ENCODE results near the gene PFN3. TPM values are rescaled to one million over a fixed set of nuclear protein-coding genes. Genes with fewer than 3 reads are reported as not detected.
A peak's percentile ranks its signal among the peaks of the same experiment; 100 is the strongest.

Gene PFN3
- total RNA-seq, 1 donor = not detected

DNA sequence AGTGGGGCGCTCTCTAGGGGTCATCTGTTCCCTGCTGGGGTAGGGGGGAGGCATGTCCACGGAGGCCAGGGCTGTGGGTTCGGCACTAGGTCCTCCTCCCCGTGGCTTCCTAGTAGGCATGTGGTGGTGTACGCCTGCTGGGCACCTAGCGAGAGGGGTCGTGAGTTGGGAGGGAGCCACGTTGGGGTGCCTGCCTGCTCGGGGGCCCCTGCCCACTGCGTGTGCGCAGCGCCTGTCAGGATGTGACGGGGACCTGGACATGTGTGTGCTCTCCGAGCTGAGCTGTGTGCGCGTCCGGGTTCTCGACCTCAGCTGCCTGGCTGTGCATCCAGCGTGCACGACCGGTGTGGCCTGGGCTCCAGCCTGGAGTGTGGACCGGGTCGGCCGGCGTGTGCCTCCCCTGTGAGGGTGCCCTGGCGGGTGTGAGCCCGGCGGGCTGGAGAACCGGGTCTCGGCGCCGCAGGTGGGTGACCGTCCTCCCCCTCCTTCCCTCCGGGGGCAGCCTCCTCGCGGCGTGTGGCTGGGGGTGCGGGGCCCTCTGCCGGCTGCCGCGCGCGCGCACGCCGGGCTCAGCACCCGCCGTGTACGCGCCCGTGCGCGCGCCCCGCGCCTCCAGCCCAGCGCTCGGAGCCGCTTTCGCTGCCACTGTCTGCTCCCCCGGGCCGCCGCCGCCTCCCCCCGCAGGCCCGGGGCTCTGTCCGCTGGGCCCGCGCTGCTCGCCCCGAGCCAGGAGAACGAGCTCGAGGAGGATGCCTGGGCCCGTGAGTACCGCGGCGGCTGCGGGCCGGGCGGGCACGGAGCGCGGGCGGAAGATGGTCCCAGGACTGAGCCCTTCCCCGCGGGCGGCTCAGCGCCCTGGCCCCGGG, 46.0 kb upstream of the PFN3 start, which contains the start of gene PRR7:
Gene PRR7, plus strand, starts transcription at position 615 of the 866 bp plus-strand sequence. CDS start 8,254 bp downstream, outside the sequence.
- TF ChIP-seq, protein P1, sequence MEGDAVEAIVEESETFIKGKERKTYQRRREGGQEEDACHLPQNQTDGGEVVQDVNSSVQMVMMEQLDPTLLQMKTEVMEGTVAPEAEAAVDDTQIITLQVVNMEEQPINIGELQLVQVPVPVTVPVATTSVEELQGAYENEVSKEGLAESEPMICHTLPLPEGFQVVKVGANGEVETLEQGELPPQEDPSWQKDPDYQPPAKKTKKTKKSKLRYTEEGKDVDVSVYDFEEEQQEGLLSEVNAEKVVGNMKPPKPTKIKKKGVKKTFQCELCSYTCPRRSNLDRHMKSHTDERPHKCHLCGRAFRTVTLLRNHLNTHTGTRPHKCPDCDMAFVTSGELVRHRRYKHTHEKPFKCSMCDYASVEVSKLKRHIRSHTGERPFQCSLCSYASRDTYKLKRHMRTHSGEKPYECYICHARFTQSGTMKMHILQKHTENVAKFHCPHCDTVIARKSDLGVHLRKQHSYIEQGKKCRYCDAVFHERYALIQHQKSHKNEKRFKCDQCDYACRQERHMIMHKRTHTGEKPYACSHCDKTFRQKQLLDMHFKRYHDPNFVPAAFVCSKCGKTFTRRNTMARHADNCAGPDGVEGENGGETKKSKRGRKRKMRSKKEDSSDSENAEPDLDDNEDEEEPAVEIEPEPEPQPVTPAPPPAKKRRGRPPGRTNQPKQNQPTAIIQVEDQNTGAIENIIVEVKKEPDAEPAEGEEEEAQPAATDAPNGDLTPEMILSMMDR (IDR thresholded peaks at IDR 0.05; ENCODE audit: insufficient read depth, low read depth, low read length) = no peak
- H3K4me3 ChIP-seq (ENCODE audit: low read depth, low read length) = peak within 1 kb of the TSS; percentile 72
- DNase-seq (ENCODE audit: low read depth) = peak; percentile 52

DNA sequence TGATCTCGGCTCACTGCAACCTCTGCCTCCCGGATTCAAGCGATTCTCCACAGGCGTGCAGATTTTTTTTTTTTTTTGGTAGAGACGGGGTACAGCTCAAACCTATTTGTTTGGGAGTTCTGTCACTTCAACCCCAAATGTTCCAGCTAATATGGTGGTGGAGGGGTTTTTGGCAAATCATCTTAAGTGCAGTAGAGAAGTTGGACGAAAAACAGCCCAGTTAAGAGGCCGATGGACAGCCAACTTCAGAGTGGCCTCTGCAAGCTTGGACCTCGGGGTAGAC, 45.4 kb upstream of the PFN3 start:
- no peak for DNase-seq (ENCODE audit: low read depth)
- H3K4me3 ChIP-seq (ENCODE audit: low read depth, low read length) = peak overlapping the region; percentile 72
- TF ChIP-seq, protein P1 (IDR thresholded peaks at IDR 0.05; ENCODE audit: insufficient read depth, low read depth, low read length) = no peak

GRCh38 chr5:177445052-177445916, 44.8 kb upstream of the PFN3 start:
- TF ChIP-seq, protein P1 (IDR thresholded peaks at IDR 0.05; ENCODE audit: insufficient read depth, low read depth, low read length) = no peak
- no peak for DNase-seq (ENCODE audit: low read depth)
- no peak overlapping the region for H3K4me3 ChIP-seq (ENCODE audit: low read depth, low read length)

DNA sequence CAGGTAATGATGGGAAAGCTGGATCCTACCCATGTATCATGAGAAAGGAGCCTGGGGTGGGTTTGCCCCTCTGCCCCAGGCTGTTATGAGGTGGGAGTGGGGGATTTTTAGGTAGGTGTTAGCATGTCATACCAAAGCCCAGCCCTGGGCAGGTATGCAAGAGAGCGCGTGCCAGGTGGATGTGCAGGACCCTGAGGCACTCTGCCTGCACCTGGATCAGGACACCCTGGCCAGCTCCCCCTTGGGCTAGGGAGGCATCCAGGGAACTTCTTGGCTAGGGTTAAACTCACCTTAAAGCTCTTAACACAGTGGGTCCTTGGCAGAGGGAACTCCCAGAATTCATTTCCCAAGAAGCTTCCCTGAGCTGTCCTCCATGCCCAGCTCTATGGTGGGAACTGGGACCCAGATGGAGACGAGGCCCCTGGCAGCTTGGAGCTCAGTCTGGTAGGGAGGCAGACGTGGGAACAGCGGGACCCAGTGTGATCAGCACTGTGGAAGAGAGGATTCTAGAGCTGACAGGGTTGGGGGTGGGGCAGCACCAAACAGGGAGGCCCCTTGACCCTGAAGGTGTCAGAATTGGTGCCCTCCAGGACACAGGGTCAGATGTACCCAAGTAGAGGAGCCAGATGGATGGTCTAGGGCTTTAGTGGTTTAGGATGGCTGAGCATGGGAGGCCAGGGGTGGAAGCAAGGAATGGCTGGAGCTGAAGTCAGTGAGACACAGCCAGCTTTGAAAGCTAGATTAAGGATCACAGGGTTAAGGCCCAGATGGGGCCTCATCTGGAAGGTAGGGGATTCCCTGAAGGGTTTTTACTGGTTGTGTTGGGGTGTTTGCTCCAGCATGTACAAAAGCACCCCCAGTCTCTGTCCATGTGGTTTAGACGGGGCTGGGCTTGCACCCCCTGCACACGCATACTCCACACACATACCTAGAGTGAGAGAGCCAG, 43.9 kb upstream of the PFN3 start:
- H3K4me3 ChIP-seq (ENCODE audit: low read depth, low read length) = no peak overlapping the region
- DNase-seq (ENCODE audit: low read depth) = no peak
- TF ChIP-seq, protein P1 (IDR thresholded peaks at IDR 0.05; ENCODE audit: insufficient read depth, low read depth, low read length) = no peak

- TF ChIP-seq, protein P1 (IDR thresholded peaks at IDR 0.05; ENCODE audit: insufficient read depth, low read depth, low read length) = no peak
Measured at GRCh38 chr5:177443144-177443983, 42.9 kb upstream of the PFN3 start.

More at GRCh38 chr5:177443144-177443983, 42.9 kb upstream of the PFN3 start:
- DNase-seq (ENCODE audit: low read depth) = no peak
- no peak overlapping the region for H3K4me3 ChIP-seq (ENCODE audit: low read depth, low read length)

Data from fibroblast of villous mesenchyme (primary cell).